Aorta (tissue), 5 donors: ENCODE measurements around the gene SPSB3. TPM values are rescaled to one million over a fixed set of nuclear protein-coding genes. Genes with fewer than 3 reads are reported as not detected.

Source experiments
- ATAC-seq: fragments of 200-7000 bp; cut with Tn5 transposase; one replicate; pipeline ENCODE4 v1.9.1; 2022; ENCODE audit warnings: moderate library complexity; ENCODE audit not compliant: low FRiP score
- DNase-seq, 2 donors: peaks; one replicate each; pipeline ENCODE4 v3.0.0-alpha.2; 2020
- H3K27ac ChIP-seq, 2 donors: one replicate each; pipeline ENCODE4 v1.5.1; 2013; ENCODE audit warnings: low read length in 2 of 2, mild to moderate bottlenecking in 2 of 2, moderate library complexity in 2 of 2, control low read depth in 1 of 2, inconsistent platforms in 1 of 2, low read depth in 1 of 2
- H3K27me3 ChIP-seq, 2 donors: one replicate each; pipeline ENCODE4 v1.6.1; 2013; ENCODE audit warnings: control low read depth in 1 of 2, low read length in 1 of 2, mild to moderate bottlenecking in 1 of 2, moderate library complexity in 1 of 2; ENCODE audit not compliant: insufficient read depth in 2 of 2, control insufficient read depth in 1 of 2
- H3K36me3 ChIP-seq, 2 donors: one replicate each; pipeline ENCODE4 v1.6.1; 2013; ENCODE audit warnings: control low read depth in 1 of 2, low read length in 1 of 2, mild to moderate bottlenecking in 1 of 2; ENCODE audit not compliant: insufficient read depth in 2 of 2, control insufficient read depth in 1 of 2
- H3K4me1 ChIP-seq, 2 donors: one replicate each; pipeline ENCODE4 v1.6.1; 2013; ENCODE audit warnings: low read length in 2 of 2, control low read depth in 1 of 2, mild to moderate bottlenecking in 1 of 2, moderate library complexity in 1 of 2; ENCODE audit not compliant: insufficient read depth in 2 of 2, control insufficient read depth in 1 of 2
- H3K4me3 ChIP-seq, 2 donors: one replicate each; pipeline ENCODE4 v1.5.1; 2013; ENCODE audit warnings: low read length in 2 of 2, control low read depth in 1 of 2, mild to moderate bottlenecking in 1 of 2
- H3K9me3 ChIP-seq: one replicate; pipeline ENCODE4 v1.6.1; 2013; ENCODE audit warnings: mild to moderate bottlenecking, low read length; ENCODE audit not compliant: control insufficient read depth
- WGBS, 2 donors: extraction: QIAGEN DNeasy Blood & Tissue Kit; methylation state at CpG; one replicate each; pipeline ENCODE4 v1.1.7; 2013; 5-methylcytosine and 5-hydroxymethylcytosine counted together
- intact Hi-C, 2 donors: fragments of 100-400 bp; cut with DNase I; formaldehyde crosslinking; loops; one replicate each; pipeline versions ENCODE4 v1.14.2 to v1.15.0; 2022
- polyA plus RNA-seq, 2 donors: library from polyadenylated mRNA; stranded (reverse); fragments of 200-250 nt; gene quantifications; one replicate each; pipeline ENCODE4 v1.2.3, GENCODE V29; 2013
- total RNA-seq, 2 donors: library from RNA; stranded (reverse); fragmentation: NEBNext Ultra II Directional; extraction: Animal tissue kit (Norgen Biotek cat#: 25700); gene quantifications; one replicate each; pipeline ENCODE4 v1.2.1, GENCODE V29; 2021
- donor health status: healthy with polysubstance abuse.
- donor health status: Bipolar disorder and iron deficiency.
- donor health status: DM: no; HTN: no; CAD: no.
- donor health status: DM: no; HTN: no; CAD: no.
- donor health status: DM: yes; HTN: yes; CAD: no.

Gene SPSB3
- total and polyA plus RNA-seq, 4 donors: 25.8 to 322 (median 33.7) TPM

- DNase-seq: peak in 1 of 2 donors; percentile 38
- H3K9me3 ChIP-seq: no peaks in the 10 kb centered on the region
- no peaks in the 10 kb centered on the region for H3K27me3 ChIP-seq
- no peak for ATAC-seq
- no peak overlapping the region for H3K4me3 ChIP-seq
- intact Hi-C loops: loop anchor here in 1 of 2 donors (5.0 kb wide), 2 partner anchors 47 to 473 kb away; partner anchors contain the start of genes FAHD1, HAGH and UBE2I
- no peaks in the 10 kb centered on the region for H3K4me1 ChIP-seq
- H3K27ac ChIP-seq: no peak overlapping the region
- 75 to 79% methylated on average over 25 to 27 of the region's 27 CpGs for WGBS, 2 donors
- H3K36me3 ChIP-seq: peaks cover 0 to 7% of the 10 kb centered on the region in 2 donors
Observed at GRCh38 chr16:1779741-1780676, 2.4 kb downstream of the SPSB3 start.

- intact Hi-C loops: no loop called here
- no peaks in the 10 kb centered on the region for H3K4me1 ChIP-seq
- no peaks in the 10 kb centered on the region for H3K9me3 ChIP-seq
- DNase-seq: no peak
- no peak for ATAC-seq
- no peak overlapping the region for H3K27ac ChIP-seq
- H3K36me3 ChIP-seq: peaks cover 0 to 7% of the 10 kb centered on the region in 2 donors
- 77 to 79% methylated on average over 8 of the region's 8 CpGs for WGBS, 2 donors
- H3K4me3 ChIP-seq: no peak overlapping the region
- no peaks in the 10 kb centered on the region for H3K27me3 ChIP-seq
Observed at GRCh38 chr16:1779234-1779701, 3.1 kb downstream of the SPSB3 start.

GRCh38 chr16:1778200-1779179 is 3.9 kb downstream of the SPSB3 start:
- peak in 1 of 2 donors; percentile 47 for DNase-seq
- Histone ChIP-seq H3K27ac (no peak overlapping the region), H3K9me3 (no peaks in the 10 kb centered on the region), H3K36me3 (peaks cover 0 to 7% of the 10 kb centered on the region in 2 donors), H3K27me3 (no peaks in the 10 kb centered on the region), H3K4me3 (no peak overlapping the region), H3K4me1 (no peaks in the 10 kb centered on the region)
- no peak for ATAC-seq
- WGBS, 2 donors: 81% methylated on average over 34 of the region's 34 CpGs
- intact Hi-C loops: no loop called here

- Histone ChIP-seq H3K27ac (no peak overlapping the region), H3K9me3 (no peaks in the 10 kb centered on the region), H3K36me3 (peaks cover 0 to 7% of the 10 kb centered on the region in 2 donors), H3K4me1 (no peaks in the 10 kb centered on the region), H3K27me3 (no peaks in the 10 kb centered on the region), H3K4me3 (no peak overlapping the region)
- ATAC-seq (no peak), DNase-seq (no peak)
- intact Hi-C loops: no loop called here
- WGBS, 2 donors: 81% methylated on average over 36 of the region's 36 CpGs
Observed at GRCh38 chr16:1777375-1778199, 4.8 kb downstream of the SPSB3 start.

- no peaks in the 10 kb centered on the region for H3K4me1 ChIP-seq
- peaks cover 0 to 7% of the 10 kb centered on the region in 2 donors for H3K36me3 ChIP-seq
- intact Hi-C loops: no loop called here
- H3K27ac ChIP-seq: no peak overlapping the region
- DNase-seq: no peak
- H3K27me3 ChIP-seq: no peaks in the 10 kb centered on the region
- no peak for ATAC-seq
- no peak overlapping the region for H3K4me3 ChIP-seq
- 88 to 92% methylated on average over 20 to 22 of the region's 22 CpGs for WGBS, 2 donors
- no peaks in the 10 kb centered on the region for H3K9me3 ChIP-seq
Observed at GRCh38 chr16:1776991-1777374, 5.4 kb downstream of the SPSB3 start.

- no peak overlapping the region for H3K27ac ChIP-seq
- no peak for DNase-seq
- no peak overlapping the region for H3K4me3 ChIP-seq
- no peak for ATAC-seq
- WGBS, 2 donors: 81 to 84% methylated on average over 13 of the region's 13 CpGs
- H3K36me3 ChIP-seq: peaks cover 0 to 7% of the 10 kb centered on the region in 2 donors
- intact Hi-C loops: no loop called here
- no peaks in the 10 kb centered on the region for H3K4me1 ChIP-seq
- H3K9me3 ChIP-seq: no peaks in the 10 kb centered on the region
- H3K27me3 ChIP-seq: no peaks in the 10 kb centered on the region
Observed at GRCh38 chr16:1776672-1776955, 5.8 kb downstream of the SPSB3 start.

- H3K9me3 ChIP-seq: no peaks in the 10 kb centered on the region
- no peak overlapping the region for H3K27ac ChIP-seq
- no peak overlapping the region for H3K4me3 ChIP-seq
- no peaks in the 10 kb centered on the region for H3K27me3 ChIP-seq
- WGBS, 2 donors: 80% methylated on average over 28 of the region's 28 CpGs
- no peak for ATAC-seq
- intact Hi-C loops: no loop called here
- no peaks in the 10 kb centered on the region for H3K4me1 ChIP-seq
- no peak for DNase-seq
- peaks cover 0 to 7% of the 10 kb centered on the region in 2 donors for H3K36me3 ChIP-seq
Observed at GRCh38 chr16:1775846-1776671, 6.3 kb downstream of the SPSB3 start.
